SK-N-SH treated with all-trans-retinoic acid at 6 μM for 48 hours (cell line): ENCODE results near the gene ARPC1B.

Experiments
- ATAC-seq: fragments of 200-7000 bp; cut with Tn5 transposase; 3 replicates; pipeline ENCODE4 v1.9.1; 2020; ENCODE audit warnings: mild to moderate bottlenecking, moderate library complexity
- ARNTL ChIP-seq: fragments of 450-650 bp; formaldehyde crosslinking; IDR thresholded peaks from 2 replicates; pipeline ENCODE4 v1.5.0; 2020; ENCODE audit warnings: low read depth, mild to moderate bottlenecking, moderate library complexity, borderline replicate concordance
- CSDC2 ChIP-seq: fragments of 250-450 bp; sonication (Bioruptor Pico); IDR thresholded peaks from 2 replicates; pipeline ENCODE4 v1.5.0; 2020; ENCODE audit warnings: mild to moderate bottlenecking, moderate library complexity
- ESRRG ChIP-seq: fragments of 250-450 bp; sonication (Bioruptor Pico); IDR thresholded peaks from 2 replicates; pipeline ENCODE4 v1.6.1; 2021; ENCODE audit warnings: mild to moderate bottlenecking
- GLIS3 ChIP-seq: fragments of 250-450 bp; sonication (Bioruptor Pico); IDR thresholded peaks from 2 replicates; pipeline ENCODE4 v1.5.0; 2020; ENCODE audit warnings: mild to moderate bottlenecking, moderate library complexity
- ISL1 ChIP-seq: fragments of 250-450 bp; sonication (Bioruptor Pico); IDR thresholded peaks from 2 replicates; pipeline ENCODE4 v2.1.2; 2022; ENCODE audit warnings: mild to moderate bottlenecking, moderate library complexity
- OSR1 ChIP-seq: fragments of 250-450 bp; sonication (Bioruptor Pico); IDR thresholded peaks from 2 replicates; pipeline ENCODE4 v1.8.0; 2022; ENCODE audit warnings: moderate library complexity, mild to moderate bottlenecking, inconsistent platforms
- RARB ChIP-seq: fragments of 250-450 bp; sonication (Bioruptor Pico); IDR thresholded peaks from 2 replicates; pipeline ENCODE4 v1.8.0; 2021; ENCODE audit warnings: mild to moderate bottlenecking, moderate library complexity
- TCF4 ChIP-seq: fragments of 250-450 bp; sonication (Bioruptor Pico); IDR thresholded peaks from 2 replicates; pipeline ENCODE4 v1.8.0; 2021; ENCODE audit warnings: mild to moderate bottlenecking, moderate library complexity, borderline replicate concordance
- ZFP30 ChIP-seq: fragments of 450-650 bp; formaldehyde crosslinking; IDR thresholded peaks from 2 replicates; pipeline ENCODE4 v1.5.0; 2022; ENCODE audit warnings: mild to moderate bottlenecking, moderate library complexity
- ZNF565 ChIP-seq: fragments of 450-650 bp; formaldehyde crosslinking; conservative IDR thresholded peaks from 2 replicates; pipeline ENCODE4 v1.5.0; 2020; ENCODE audit warnings: low read depth, mild to moderate bottlenecking, moderate library complexity
- ZNF70 ChIP-seq: fragments of 450-650 bp; formaldehyde crosslinking; IDR thresholded peaks from 2 replicates; pipeline ENCODE4 v1.5.0; 2020; ENCODE audit warnings: mild to moderate bottlenecking, moderate library complexity
- ZNF8 ChIP-seq: fragments of 450-650 bp; formaldehyde crosslinking; IDR thresholded peaks from 2 replicates; pipeline ENCODE4 v1.5.0; 2020; ENCODE audit warnings: mild to moderate bottlenecking, moderate library complexity
- TF ChIP-seq, protein P1 (sequence below): fragments of 250-450 bp; sonication (Bioruptor Pico); IDR thresholded peaks from 2 replicates; pipeline ENCODE4 v1.8.0; 2020; ENCODE audit warnings: mild to moderate bottlenecking, moderate library complexity, borderline replicate concordance
- TF ChIP-seq, protein P2 (sequence below): fragments of 250-450 bp; sonication (Bioruptor Pico); IDR thresholded peaks from 2 replicates; pipeline ENCODE4 v1.8.0; 2021; ENCODE audit warnings: low read depth, mild to moderate bottlenecking, moderate library complexity, borderline replicate concordance
- TF ChIP-seq, protein P3 (sequence below): fragments of 250-450 bp; sonication (Bioruptor Pico); IDR thresholded peaks from 2 replicates; pipeline ENCODE4 v1.5.0; 2020; ENCODE audit warnings: mild to moderate bottlenecking, moderate library complexity
- TF ChIP-seq, protein P4 (sequence below): fragments of 250-450 bp; sonication (Bioruptor Pico); IDR thresholded peaks from 2 replicates; pipeline ENCODE4 v1.5.1; 2020; ENCODE audit warnings: low read depth, mild to moderate bottlenecking, moderate library complexity
- TF ChIP-seq, protein P5 (sequence below): fragments of 250-450 bp; sonication (Bioruptor Pico); IDR thresholded peaks from 2 replicates; pipeline ENCODE4 v1.5.1; 2021; ENCODE audit warnings: mild to moderate bottlenecking, moderate library complexity

The ARPC1B gene

DNA sequence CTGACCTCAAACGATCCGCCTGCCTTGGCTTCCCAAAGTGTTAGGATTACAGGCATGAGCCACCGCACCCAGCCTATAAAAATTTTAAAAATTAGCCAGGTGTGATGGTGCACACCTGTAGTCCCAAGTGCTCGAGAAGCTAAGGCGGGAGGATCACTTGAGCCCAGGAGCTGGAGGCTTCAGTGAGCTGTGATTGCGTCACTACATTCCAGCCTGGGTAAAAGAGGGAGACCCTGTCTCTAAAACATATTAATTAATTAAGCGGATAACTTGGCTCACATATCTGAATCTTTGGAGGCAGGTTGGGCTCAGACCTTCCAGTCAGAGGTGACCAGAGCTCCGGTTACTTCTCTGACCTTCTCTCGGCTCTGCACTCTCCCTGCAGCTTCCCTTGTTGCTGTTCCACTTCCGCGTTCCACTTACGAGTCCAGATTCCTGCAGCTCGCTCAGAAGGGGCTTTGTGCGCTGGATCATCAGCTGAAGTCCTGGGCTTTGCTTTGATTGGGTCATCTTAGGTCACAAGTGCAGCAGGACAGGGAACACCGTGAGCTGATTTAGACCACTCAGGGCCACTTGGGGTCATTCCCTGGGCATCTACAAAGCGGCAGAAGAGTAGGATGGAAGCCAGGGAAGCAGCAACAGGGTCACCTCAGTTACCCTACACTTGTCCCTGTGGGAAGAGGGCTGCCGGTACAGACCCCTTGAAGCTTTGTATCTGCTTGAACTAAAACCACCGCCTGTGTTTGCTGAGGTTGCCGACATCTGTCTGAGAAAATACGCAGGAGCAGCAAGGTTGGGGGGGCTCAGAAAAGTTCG lies 2.0 kb upstream of the ARPC1B start:
- TF ChIP-seq, protein P1, sequence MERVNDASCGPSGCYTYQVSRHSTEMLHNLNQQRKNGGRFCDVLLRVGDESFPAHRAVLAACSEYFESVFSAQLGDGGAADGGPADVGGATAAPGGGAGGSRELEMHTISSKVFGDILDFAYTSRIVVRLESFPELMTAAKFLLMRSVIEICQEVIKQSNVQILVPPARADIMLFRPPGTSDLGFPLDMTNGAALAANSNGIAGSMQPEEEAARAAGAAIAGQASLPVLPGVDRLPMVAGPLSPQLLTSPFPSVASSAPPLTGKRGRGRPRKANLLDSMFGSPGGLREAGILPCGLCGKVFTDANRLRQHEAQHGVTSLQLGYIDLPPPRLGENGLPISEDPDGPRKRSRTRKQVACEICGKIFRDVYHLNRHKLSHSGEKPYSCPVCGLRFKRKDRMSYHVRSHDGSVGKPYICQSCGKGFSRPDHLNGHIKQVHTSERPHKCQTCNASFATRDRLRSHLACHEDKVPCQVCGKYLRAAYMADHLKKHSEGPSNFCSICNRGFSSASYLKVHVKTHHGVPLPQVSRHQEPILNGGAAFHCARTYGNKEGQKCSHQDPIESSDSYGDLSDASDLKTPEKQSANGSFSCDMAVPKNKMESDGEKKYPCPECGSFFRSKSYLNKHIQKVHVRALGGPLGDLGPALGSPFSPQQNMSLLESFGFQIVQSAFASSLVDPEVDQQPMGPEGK (CRISPR knock-in tag) = no peak
- TF ChIP-seq RARB (CRISPR knock-in tag) (no peak), OSR1 (CRISPR knock-in tag) (no peak), ESRRG (CRISPR knock-in tag) (no peak), ISL1 (CRISPR knock-in tag) (no peak), GLIS3 (CRISPR knock-in tag) (no peak)
- TF ChIP-seq, protein P2, sequence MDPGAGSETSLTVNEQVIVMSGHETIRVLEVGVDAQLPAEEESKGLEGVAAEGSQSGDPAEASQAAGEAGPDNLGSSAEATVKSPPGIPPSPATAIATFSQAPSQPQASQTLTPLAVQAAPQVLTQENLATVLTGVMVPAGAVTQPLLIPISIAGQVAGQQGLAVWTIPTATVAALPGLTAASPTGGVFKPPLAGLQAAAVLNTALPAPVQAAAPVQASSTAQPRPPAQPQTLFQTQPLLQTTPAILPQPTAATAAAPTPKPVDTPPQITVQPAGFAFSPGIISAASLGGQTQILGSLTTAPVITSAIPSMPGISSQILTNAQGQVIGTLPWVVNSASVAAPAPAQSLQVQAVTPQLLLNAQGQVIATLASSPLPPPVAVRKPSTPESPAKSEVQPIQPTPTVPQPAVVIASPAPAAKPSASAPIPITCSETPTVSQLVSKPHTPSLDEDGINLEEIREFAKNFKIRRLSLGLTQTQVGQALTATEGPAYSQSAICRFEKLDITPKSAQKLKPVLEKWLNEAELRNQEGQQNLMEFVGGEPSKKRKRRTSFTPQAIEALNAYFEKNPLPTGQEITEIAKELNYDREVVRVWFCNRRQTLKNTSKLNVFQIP = no peak
- TF ChIP-seq, protein P3, sequence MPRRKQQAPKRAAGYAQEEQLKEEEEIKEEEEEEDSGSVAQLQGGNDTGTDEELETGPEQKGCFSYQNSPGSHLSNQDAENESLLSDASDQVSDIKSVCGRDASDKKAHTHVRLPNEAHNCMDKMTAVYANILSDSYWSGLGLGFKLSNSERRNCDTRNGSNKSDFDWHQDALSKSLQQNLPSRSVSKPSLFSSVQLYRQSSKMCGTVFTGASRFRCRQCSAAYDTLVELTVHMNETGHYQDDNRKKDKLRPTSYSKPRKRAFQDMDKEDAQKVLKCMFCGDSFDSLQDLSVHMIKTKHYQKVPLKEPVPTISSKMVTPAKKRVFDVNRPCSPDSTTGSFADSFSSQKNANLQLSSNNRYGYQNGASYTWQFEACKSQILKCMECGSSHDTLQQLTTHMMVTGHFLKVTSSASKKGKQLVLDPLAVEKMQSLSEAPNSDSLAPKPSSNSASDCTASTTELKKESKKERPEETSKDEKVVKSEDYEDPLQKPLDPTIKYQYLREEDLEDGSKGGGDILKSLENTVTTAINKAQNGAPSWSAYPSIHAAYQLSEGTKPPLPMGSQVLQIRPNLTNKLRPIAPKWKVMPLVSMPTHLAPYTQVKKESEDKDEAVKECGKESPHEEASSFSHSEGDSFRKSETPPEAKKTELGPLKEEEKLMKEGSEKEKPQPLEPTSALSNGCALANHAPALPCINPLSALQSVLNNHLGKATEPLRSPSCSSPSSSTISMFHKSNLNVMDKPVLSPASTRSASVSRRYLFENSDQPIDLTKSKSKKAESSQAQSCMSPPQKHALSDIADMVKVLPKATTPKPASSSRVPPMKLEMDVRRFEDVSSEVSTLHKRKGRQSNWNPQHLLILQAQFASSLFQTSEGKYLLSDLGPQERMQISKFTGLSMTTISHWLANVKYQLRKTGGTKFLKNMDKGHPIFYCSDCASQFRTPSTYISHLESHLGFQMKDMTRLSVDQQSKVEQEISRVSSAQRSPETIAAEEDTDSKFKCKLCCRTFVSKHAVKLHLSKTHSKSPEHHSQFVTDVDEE (CRISPR knock-in tag) = no peak
- TF ChIP-seq, all 23 proteins: peak for 0
- ATAC-seq = no peak

DNA sequence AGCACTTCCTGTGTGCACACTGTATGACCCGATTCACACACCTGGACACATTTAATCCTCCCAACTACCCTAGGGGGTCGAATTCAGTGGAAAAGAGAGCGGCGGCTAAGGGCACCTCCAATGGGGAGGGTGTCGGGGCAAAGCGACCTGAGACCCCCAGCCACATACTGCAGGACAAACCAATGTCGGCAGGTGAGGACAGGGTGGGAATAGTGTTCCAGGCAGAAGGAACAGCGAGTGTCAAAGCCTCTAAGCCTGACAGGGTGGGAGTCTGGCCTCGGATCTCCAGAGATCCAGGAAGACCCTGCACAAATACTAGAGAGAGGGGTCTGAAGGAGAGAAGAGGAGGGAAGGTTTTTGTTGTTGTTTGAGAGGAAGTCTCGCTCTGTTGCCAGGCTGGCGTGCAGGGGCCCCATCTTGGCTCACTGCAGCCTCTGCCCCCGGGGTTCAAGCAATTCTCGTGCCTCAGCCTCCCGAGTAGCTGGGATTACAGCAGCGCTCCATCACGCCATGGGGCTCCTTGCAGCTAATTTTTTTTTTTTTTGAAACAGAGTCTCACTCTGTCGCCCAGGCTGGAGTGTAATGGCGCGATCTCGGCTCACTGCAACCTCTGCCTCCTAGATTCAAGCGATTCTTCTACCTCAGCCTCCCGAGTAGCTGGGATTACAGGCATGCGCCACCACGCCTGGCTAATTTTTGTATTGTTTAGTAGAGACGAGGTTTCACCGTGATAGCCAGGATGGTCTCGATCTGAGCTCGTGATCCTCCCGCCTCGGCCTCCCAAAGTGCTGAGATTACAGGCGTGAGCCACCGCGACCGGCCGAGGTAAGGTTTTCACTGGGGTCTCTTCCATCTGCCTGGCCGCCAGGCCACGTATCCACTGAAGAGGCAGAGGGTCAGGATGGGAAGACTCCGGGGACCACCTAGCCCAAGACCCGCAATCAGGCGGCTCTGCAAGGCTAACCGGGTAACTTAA lies 1.2 kb upstream of the ARPC1B start:
- no peak for TF ChIP-seq OSR1 (CRISPR knock-in tag)
- TF ChIP-seq, protein P4, sequence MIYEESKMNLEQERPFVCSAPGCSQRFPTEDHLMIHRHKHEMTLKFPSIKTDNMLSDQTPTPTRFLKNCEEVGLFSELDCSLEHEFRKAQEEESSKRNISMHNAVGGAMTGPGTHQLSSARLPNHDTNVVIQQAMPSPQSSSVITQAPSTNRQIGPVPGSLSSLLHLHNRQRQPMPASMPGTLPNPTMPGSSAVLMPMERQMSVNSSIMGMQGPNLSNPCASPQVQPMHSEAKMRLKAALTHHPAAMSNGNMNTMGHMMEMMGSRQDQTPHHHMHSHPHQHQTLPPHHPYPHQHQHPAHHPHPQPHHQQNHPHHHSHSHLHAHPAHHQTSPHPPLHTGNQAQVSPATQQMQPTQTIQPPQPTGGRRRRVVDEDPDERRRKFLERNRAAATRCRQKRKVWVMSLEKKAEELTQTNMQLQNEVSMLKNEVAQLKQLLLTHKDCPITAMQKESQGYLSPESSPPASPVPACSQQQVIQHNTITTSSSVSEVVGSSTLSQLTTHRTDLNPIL = no peak
- TF ChIP-seq ZNF565 (CRISPR knock-in tag) = no peak
- TF ChIP-seq TCF4 (CRISPR knock-in tag) = no peak
- no peak for TF ChIP-seq CSDC2 (CRISPR knock-in tag)
- no peak for TF ChIP-seq ZNF8
- TF ChIP-seq GLIS3 (CRISPR knock-in tag) = no peak
- no peak for TF ChIP-seq ZFP30 (CRISPR knock-in tag)
- TF ChIP-seq, protein P5, sequence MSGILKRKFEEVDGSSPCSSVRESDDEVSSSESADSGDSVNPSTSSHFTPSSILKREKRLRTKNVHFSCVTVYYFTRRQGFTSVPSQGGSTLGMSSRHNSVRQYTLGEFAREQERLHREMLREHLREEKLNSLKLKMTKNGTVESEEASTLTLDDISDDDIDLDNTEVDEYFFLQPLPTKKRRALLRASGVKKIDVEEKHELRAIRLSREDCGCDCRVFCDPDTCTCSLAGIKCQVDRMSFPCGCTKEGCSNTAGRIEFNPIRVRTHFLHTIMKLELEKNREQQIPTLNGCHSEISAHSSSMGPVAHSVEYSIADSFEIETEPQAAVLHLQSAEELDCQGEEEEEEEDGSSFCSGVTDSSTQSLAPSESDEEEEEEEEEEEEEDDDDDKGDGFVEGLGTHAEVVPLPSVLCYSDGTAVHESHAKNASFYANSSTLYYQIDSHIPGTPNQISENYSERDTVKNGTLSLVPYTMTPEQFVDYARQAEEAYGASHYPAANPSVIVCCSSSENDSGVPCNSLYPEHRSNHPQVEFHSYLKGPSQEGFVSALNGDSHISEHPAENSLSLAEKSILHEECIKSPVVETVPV (CRISPR knock-in tag) = no peak
- no peak for TF ChIP-seq ZNF70 (CRISPR knock-in tag)

DNA sequence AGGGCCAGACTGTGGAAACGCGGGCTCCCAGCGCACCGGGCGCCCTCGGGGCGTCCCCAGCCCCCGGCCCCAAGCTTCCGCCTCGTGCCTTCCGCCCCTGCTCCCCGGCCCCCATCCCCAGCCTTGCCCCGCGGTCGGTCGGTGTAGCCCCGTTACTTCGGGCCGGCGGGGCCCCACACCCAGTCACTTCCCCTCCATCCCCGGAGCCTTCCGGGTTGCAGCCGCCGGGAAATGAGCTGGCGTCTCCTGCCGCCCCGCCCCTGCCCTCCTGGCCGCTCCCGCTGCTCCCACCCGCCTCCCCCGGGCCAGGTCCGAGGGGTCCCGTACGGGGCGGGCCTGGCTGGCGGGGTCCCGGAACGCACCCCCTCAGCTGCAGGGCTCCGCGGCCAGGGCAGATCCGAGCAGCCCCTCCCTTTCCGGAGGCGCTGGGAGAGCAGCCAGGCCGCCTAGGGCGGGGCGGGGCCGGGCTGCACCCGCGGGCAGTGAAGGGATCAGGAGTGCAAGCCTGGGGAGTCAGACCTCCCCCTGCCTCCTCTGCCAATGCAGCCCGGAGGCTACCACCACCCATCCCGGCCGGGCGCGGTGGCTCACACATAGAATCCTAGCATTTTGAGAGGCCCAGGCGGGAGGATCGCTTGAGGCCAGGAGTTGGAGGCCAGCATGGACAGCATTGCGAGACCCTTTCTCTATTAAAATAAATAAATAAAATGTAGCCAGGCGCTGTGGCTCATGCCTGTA lies 709 bp downstream of the ARPC1B start:
- peak; percentile 77 for ATAC-seq
- TF ChIP-seq, protein P5 (CRISPR knock-in tag) = no peak
- no peak for TF ChIP-seq ESRRG (CRISPR knock-in tag)
- TF ChIP-seq ZNF70 (CRISPR knock-in tag) = peak; percentile 53; the same call in 1 of the 2 replicates
- TF ChIP-seq, protein P2 = no peak
- no peak for TF ChIP-seq OSR1 (CRISPR knock-in tag)
- TF ChIP-seq, protein P3 (CRISPR knock-in tag) = no peak
- TF ChIP-seq ZNF8 = no peak
- TF ChIP-seq ARNTL (CRISPR knock-in tag) = no peak

More for the DNA sequence above, 1.2 kb upstream of the ARPC1B start:
- no peak for ATAC-seq
